Heart left ventricle (tissue), 16 donors: ENCODE measurements around the gene ETAA1. TPM values are rescaled to one million over a fixed set of nuclear protein-coding genes. Genes with fewer than 3 reads are reported as not detected.

Source experiments
- ATAC-seq, 4 donors: fragments of 200-7000 bp; cut with Tn5 transposase; one replicate each; pipeline ENCODE4 v1.9.1; 2020 to 2022; ENCODE audit warnings: moderate library complexity in 4 of 4, mild to moderate bottlenecking in 3 of 4, moderate number of reproducible peaks in 1 of 4
- DNase-seq, 5 donors: peaks; one replicate each; pipeline ENCODE4 v3.0.0-alpha.2; 2020
- H3K27ac ChIP-seq, 12 donors: fragments of 200-600 bp; sonication (generic) in 4 of 12; one replicate each; pipeline versions ENCODE4 v1.5.0 to v1.8.0; 2016 to 2022; ENCODE audit warnings: mild to moderate bottlenecking in 2 of 12
- H3K27me3 ChIP-seq, 9 donors: fragments of 200-600 bp; sonication (generic) in 2 of 9; one replicate each; pipeline versions ENCODE4 v1.5.1 to v1.8.0; 2016 to 2022; ENCODE audit warnings: mild to moderate bottlenecking in 3 of 9
- H3K36me3 ChIP-seq, 9 donors: fragments of 200-600 bp; sonication (generic) in 2 of 9; one replicate each; pipeline versions ENCODE4 v1.5.0 to v1.8.0; 2018 to 2022; ENCODE audit warnings: mild to moderate bottlenecking in 2 of 9
- H3K4me1 ChIP-seq, 12 donors: fragments of 200-600 bp; sonication (generic) in 4 of 12; one replicate each; pipeline versions ENCODE4 v1.5.0 to v1.8.0; 2016 to 2022; ENCODE audit warnings: mild to moderate bottlenecking in 3 of 12
- H3K4me3 ChIP-seq, 12 donors: fragments of 200-600 bp; sonication (generic) in 4 of 12; one replicate each; pipeline versions ENCODE4 v1.5.0 to v1.8.0; 2017 to 2022; ENCODE audit warnings: mild to moderate bottlenecking in 9 of 12, moderate library complexity in 4 of 12
- H3K9me3 ChIP-seq, 12 donors: fragments of 200-600 bp; sonication (generic) in 4 of 12; one replicate each; pipeline versions ENCODE4 v1.5.0 to v1.8.0; 2016 to 2022; ENCODE audit warnings: mild to moderate bottlenecking in 1 of 12
- CTCF ChIP-seq, 12 donors: fragments of 200-600 bp; sonication (generic) in 4 of 12; IDR thresholded peaks; one replicate each; pipeline versions ENCODE4 v1.5.0 to v1.8.0; 2018 to 2022; ENCODE audit warnings: antibody characterized with exemption in 12 of 12, mild to moderate bottlenecking in 5 of 12
- POLR2A ChIP-seq, 2 donors: fragments of 450-650 bp; IDR thresholded peaks; one replicate each; pipeline ENCODE4 v1.6.1; 2017; ENCODE audit warnings: antibody characterized with exemption in 2 of 2, mild to moderate bottlenecking in 2 of 2, moderate library complexity in 2 of 2
- WGBS, 4 donors: extraction: QIAGEN DNeasy Blood & Tissue Kit in 2 of 4; methylation state at CpG; one replicate each; pipeline versions ENCODE4 v1.1.5 to v1.1.7; 2013 to 2018; 5-methylcytosine and 5-hydroxymethylcytosine counted together
- intact Hi-C, 10 donors: fragments of 100-400 bp; cut with DNase I; formaldehyde crosslinking; loops; one replicate each; pipeline versions ENCODE4 v1.11.1 to v1.14.2; 2022
- polyA plus RNA-seq, 2 donors: library from polyadenylated mRNA; stranded (reverse); fragments of 200-250 nt; gene quantifications; one replicate each; pipeline ENCODE4 v1.2.3, GENCODE V29; 2013
- total RNA-seq, 9 donors: library from RNA; depleted of rRNA in 2 of 9; stranded (reverse); fragments of >200 nt in 2 of 9; fragmentation: NEBNext Ultra II Directional in 3 of 9; extraction: Animal tissue kit (Norgen Biotek cat#: 25700) in 3 of 9; gene quantifications; one replicate each; pipeline versions ENCODE4 v1.1.0 to v1.2.4, GENCODE V29; 2016 to 2023
- donor health status: ischemic (EF 13 %, LVEDD 7.1; RV severe dilation, severe dysfunction).
- donor health status: healthy with polysubstance abuse.
- donor health status: DM: no; HTN: yes; CAD: no.
- donor health status: DM: no; HTN: no; CAD: no.
- donor health status: ischemic (EF 25% LVEDD 6.9; RV normal size, moderate dysfunction).
- donor health status: ischemic (EF 25% LVEDD 5.7; RV mildly dilated, moderate dysfunction).
- donor health status: healthy.
- donor health status: DM: yes; HTN: yes; CAD: no.
- donor health status: ischemic (EF 35%, LVEDD 5.7; RV mildly dilated, moderate dysfunction).
- donor health status: nonischemic (EF 11% LVEDD 7.7; RV severe dilation, severe dysfunction).
- donor health status: DM: yes; HTN: yes; CAD: no.
- donor health status: PGD.
- donor health status: ischemic (EF 29% LVEDD 5.4; RV normal size, mild dysfunction).
- donor health status: nonischemic (EF 23%, LVEDD 6.1; RV moderate dilation, normal function).

Gene ETAA1
- total and polyA plus RNA-seq, 11 donors: 4.1 to 7.8 (median 5.3) TPM

- peaks cover 0 to 1% (median 0%) of the 10 kb centered on the region in 9 donors for H3K36me3 ChIP-seq
- peaks cover 0 to 20% (median 13%) of the 10 kb centered on the region in 12 donors for H3K4me1 ChIP-seq
- no peak overlapping the region for H3K27ac ChIP-seq
- intact Hi-C loops: loop anchor here in 1 of 10 donors (5.0 kb wide), 1 partner anchor 253 kb away; no protein-coding TSS in a partner anchor
- H3K9me3 ChIP-seq: no peaks in the 10 kb centered on the region
- 95 to 97% (median 96%) methylated on average over 3 of the region's 3 CpGs for WGBS, 4 donors
- H3K27me3 ChIP-seq: no peaks in the 10 kb centered on the region
- no peak overlapping the region for H3K4me3 ChIP-seq
- TF ChIP-seq POLR2A (IDR thresholded peaks at IDR 0.05) (no peak), CTCF (IDR thresholded peaks at IDR 0.05) (no peak)
- ATAC-seq (no peak), DNase-seq (no peak)
Measured at GRCh38 chr2:67394734-67395133, 2.4 kb upstream of the ETAA1 start.

- no peak for DNase-seq
- Histone ChIP-seq H3K4me1 (peaks cover 0 to 28% (median 13%) of the 10 kb centered on the region in 12 donors), H3K36me3 (peaks cover 0 to 35% (median 15%) of the 10 kb centered on the region in 9 donors), H3K27me3 (no peaks in the 10 kb centered on the region), H3K9me3 (no peaks in the 10 kb centered on the region), H3K4me3 (no peak overlapping the region), H3K27ac (no peak overlapping the region)
- ATAC-seq: no peak
- no peak for TF ChIP-seq CTCF (IDR thresholded peaks at IDR 0.05)
- TF ChIP-seq POLR2A (IDR thresholded peaks at IDR 0.05): no peak
- WGBS, 4 donors: 84 to 94% (median 91%) methylated on average over 2 of the region's 2 CpGs
- intact Hi-C loops: loop anchor here in 1 of 10 donors (5.0 kb wide), 1 partner anchor 248 kb away; no protein-coding TSS in a partner anchor
Measured at GRCh38 chr2:67399144-67399543, 2.0 kb downstream of the ETAA1 start.

GRCh38 chr2:67399831-67400489 is 2.8 kb downstream of the ETAA1 start:
- DNase-seq (no peak), ATAC-seq (no peak)
- Histone ChIP-seq H3K36me3 (peaks cover 0 to 43% (median 23%) of the 10 kb centered on the region in 9 donors), H3K4me1 (peaks cover 0 to 28% (median 13%) of the 10 kb centered on the region in 12 donors), H3K27ac (no peak overlapping the region), H3K4me3 (no peak overlapping the region), H3K27me3 (no peaks in the 10 kb centered on the region), H3K9me3 (no peaks in the 10 kb centered on the region)
- WGBS, 4 donors: 45 to 62% (median 55%) methylated on average over 3 of the region's 3 CpGs
- intact Hi-C loops: loop anchor here in 1 of 10 donors (5.0 kb wide), 1 partner anchor 247 kb away; no protein-coding TSS in a partner anchor
- no peak for TF ChIP-seq POLR2A (IDR thresholded peaks at IDR 0.05)
- no peak for TF ChIP-seq CTCF (IDR thresholded peaks at IDR 0.05)

- ATAC-seq (no peak), DNase-seq (no peak)
- H3K27ac ChIP-seq: no peak overlapping the region
- intact Hi-C loops: no loop called here
- H3K36me3 ChIP-seq: peaks cover 0 to 52% (median 32%) of the 10 kb centered on the region in 9 donors
- no peaks in the 10 kb centered on the region for H3K9me3 ChIP-seq
- 91 to 97% (median 94%) methylated on average over 4 of the region's 4 CpGs for whole genome bisulfite sequencing, 4 donors
- H3K4me1 ChIP-seq: peaks cover 0 to 28% (median 13%) of the 10 kb centered on the region in 12 donors
- no peak overlapping the region for H3K4me3 ChIP-seq
- TF ChIP-seq CTCF (IDR thresholded peaks at IDR 0.05): no peak
- no peaks in the 10 kb centered on the region for H3K27me3 ChIP-seq
Measured at GRCh38 chr2:67400560-67401485, 3.7 kb downstream of the ETAA1 start.
